ENCODE data around the gene PRR12. TPM values are rescaled to one million over a fixed set of nuclear protein-coding genes. Genes with fewer than 3 reads are reported as not detected.
A peak's percentile ranks its signal among the peaks of the same experiment; 100 is the strongest.

The PRR12 gene
- total and polyA plus RNA-seq, 12 donors = 5.2 to 19.2 (median 16.2) TPM

DNA sequence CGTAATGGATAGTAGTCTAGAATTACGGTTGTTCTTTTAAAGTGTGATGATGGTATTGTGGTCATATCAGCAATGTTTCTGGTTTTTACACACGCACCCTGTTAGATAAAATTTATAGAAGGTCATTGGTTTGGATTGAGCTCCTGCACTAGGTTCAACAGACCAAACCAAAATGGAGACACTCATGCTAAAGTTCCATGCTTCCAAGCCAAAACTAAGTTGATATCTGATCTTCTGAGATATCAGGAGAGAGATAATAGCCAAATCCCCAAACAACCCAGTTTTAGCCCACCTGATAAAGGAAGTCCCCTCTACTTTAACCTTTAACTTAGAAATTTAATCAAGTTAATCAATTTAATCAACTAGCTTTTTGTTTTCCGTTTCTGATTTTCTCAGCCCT is 11.8 kb upstream of the PRR12 start:
- H3K4me1 ChIP-seq = peaks cover 5 to 31% (median 29%) of the 10 kb centered on the region in 9 donors
- H3K4me3 ChIP-seq = peak overlapping the region in 6 of 10 donors; percentile 55 to 79 (median 71)
- DNase-seq (no peak), ATAC-seq (no peak)
- 66 to 70% methylated on average over 4 of the region's 4 CpGs for WGBS, 2 donors
- intact Hi-C loops (cut with DNase I) = loop anchor here in 1 of 10 donors (10.0 kb wide), 1 partner anchor 96 kb away; the partner anchor contains the start of gene PRMT1
- H3K27me3 ChIP-seq = no peaks in the 10 kb centered on the region
- H3K27ac ChIP-seq = peak overlapping the region in 3 of 10 donors; percentile 22 to 86 (median 81)
- no peak for TF ChIP-seq CTCF (IDR thresholded peaks at IDR 0.05)
- H3K9me3 ChIP-seq = no peaks in the 10 kb centered on the region
- H3K36me3 ChIP-seq = peaks cover 0 to 39% (median 16%) of the 10 kb centered on the region in 9 donors

- ATAC-seq = peak in 5 of 8 donors; percentile 10 to 23 (median 13)
Measured at GRCh38 chr19:49579947-49580263, 11.1 kb upstream of the PRR12 start.

DNA sequence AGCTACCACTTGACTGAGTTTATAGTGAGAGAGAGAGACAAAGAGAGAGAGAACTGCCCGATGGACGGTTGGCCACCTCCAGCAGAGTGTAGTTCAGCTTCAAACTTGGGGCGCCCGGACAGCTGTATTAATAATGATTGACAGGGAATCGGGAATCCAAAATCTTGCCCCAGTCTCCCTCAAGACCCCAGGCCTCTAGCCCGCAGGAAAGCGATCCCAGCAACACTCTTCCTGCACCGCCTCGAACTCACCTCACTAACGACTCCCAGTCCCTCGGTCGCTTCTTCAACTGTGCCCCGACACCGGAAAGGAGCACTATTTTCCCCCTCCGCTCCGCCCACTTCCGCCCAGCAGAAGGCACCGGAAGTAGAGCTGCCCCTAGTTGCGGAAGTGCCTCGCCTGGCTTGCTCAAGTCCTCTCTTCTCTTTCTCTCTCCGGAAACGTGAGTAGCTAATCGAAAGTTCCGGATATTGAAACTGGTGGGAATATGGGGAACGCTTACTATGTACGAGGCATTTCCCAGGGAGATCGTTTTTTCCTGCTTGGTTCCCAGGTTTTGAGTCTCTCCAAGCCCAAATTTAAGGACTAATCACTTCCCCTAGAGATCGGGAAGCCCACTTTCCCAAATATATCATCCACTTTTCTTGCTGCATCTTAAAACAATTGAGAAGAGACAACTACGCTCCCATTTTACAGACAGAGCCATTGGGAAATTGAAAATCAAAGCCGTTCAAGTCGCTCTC is 10.5 kb upstream of the PRR12 start, which contains the start of gene NOSIP:
TSS of gene NOSIP (minus strand) at position 293 of the 743 bp plus-strand sequence. CDS start 19,865 bp downstream, outside the sequence.
- peak; percentile 94 to 98 (median 98) for ATAC-seq
- peak; percentile 93 to 97 for DNase-seq
- TF ChIP-seq CTCF (IDR thresholded peaks at IDR 0.05) = no peak
- H3K4me1 ChIP-seq = peaks cover 5 to 31% (median 29%) of the 10 kb centered on the region in 9 donors
- H3K27ac ChIP-seq = peak within 1 kb of the TSS; percentile 28 to 89 (median 84)
- H3K4me3 ChIP-seq = peak within 1 kb of the TSS; percentile 46 to 79 (median 68)
- peaks cover 0 to 27% (median 10%) of the 10 kb centered on the region in 9 donors for H3K36me3 ChIP-seq
- no peaks in the 10 kb centered on the region for H3K27me3 ChIP-seq
- 3% methylated on average over 31 of the region's 31 CpGs for WGBS, 2 donors
- H3K9me3 ChIP-seq = no peaks in the 10 kb centered on the region
- intact Hi-C loops (cut with DNase I) = loop anchor here in 3 of 10 donors (5.0 to 10.0 kb wide), 3 partner anchors 87 to 97 kb away; partner anchors contain the start of genes PRMT1 (in 2 of the 3), BCL2L12 (in 1 of the 3) and IRF3 (in 1 of the 3)

More at GRCh38 chr19:49579947-49580263, 11.1 kb upstream of the PRR12 start:
- peak overlapping the region; percentile 28 to 89 (median 84) for H3K27ac ChIP-seq
- peak overlapping the region; percentile 46 to 79 (median 68) for H3K4me3 ChIP-seq
- DNase-seq = no peak
- peaks cover 0 to 32% (median 11%) of the 10 kb centered on the region in 9 donors for H3K36me3 ChIP-seq
- intact Hi-C loops (cut with DNase I) = loop anchor here in 4 of 10 donors (5.0 to 10.0 kb wide), 3 partner anchors 87 to 97 kb away; partner anchors contain the start of genes PRMT1 (in 3 of the 4), BCL2L12 (in 1 of the 4) and IRF3 (in 1 of the 4)
- TF ChIP-seq CTCF (IDR thresholded peaks at IDR 0.05) = no peak
- WGBS, 2 donors = 1 to 2% methylated on average over 8 of the region's 8 CpGs
- H3K4me1 ChIP-seq = peaks cover 5 to 31% (median 29%) of the 10 kb centered on the region in 9 donors
- no peaks in the 10 kb centered on the region for H3K9me3 ChIP-seq
- H3K27me3 ChIP-seq = no peaks in the 10 kb centered on the region

- Histone ChIP-seq H3K4me1 (peaks cover 5 to 31% (median 29%) of the 10 kb centered on the region in 9 donors), H3K27me3 (no peaks in the 10 kb centered on the region), H3K36me3 (peaks cover 0 to 21% (median 4%) of the 10 kb centered on the region in 9 donors), H3K9me3 (no peaks in the 10 kb centered on the region), H3K27ac (peak within 1 kb of the TSS; percentile 28 to 89 (median 84)), H3K4me3 (peak within 1 kb of the TSS; percentile 46 to 79 (median 68))
- intact Hi-C loops (cut with DNase I) = loop anchor here in 3 of 10 donors (5.0 to 10.0 kb wide), 3 partner anchors 86 to 96 kb away; partner anchors contain the start of genes PRMT1 (in 2 of the 3), BCL2L12 (in 1 of the 3) and IRF3 (in 1 of the 3)
- WGBS, 2 donors = 26 to 36% methylated on average over 15 of the region's 15 CpGs
- peak in 2 of 8 donors; percentile 2 to 5 for ATAC-seq
- TF ChIP-seq CTCF (IDR thresholded peaks at IDR 0.05) = no peak
- DNase-seq = no peak
Measured at GRCh38 chr19:49581007-49581508, 9.9 kb upstream of the PRR12 start, which contains the start of gene PRRG2. TSS of gene PRRG2 (plus strand) at chr19:49581316. CDS start at chr19:49583220, 1,904 bp downstream.

Data from heart right ventricle (tissue), 16 donors.